Gastroesophageal sphincter (tissue), 4 donors: ENCODE measurements around the gene FBP1. TPM values are rescaled to one million over a fixed set of nuclear protein-coding genes. Genes with fewer than 3 reads are reported as not detected.

Experiments
- ATAC-seq: fragments of 150-250 bp; one replicate; pipeline ENCODE4 v1.9.1; 2016; ENCODE audit warnings: mild to moderate bottlenecking, moderate library complexity
- H3K27ac ChIP-seq, 4 donors: fragments of 200-600 bp; sonication (generic) in 3 of 4; 1 replicate in 3 of 4; 2 replicates in 1 of 4; pipeline ENCODE4 v1.5.1; 2016 to 2019
- H3K27me3 ChIP-seq: fragments of 200-600 bp; sonication (generic); one replicate; pipeline ENCODE4 v1.5.1; 2019
- H3K36me3 ChIP-seq, 2 donors: fragments of 200-600 bp; sonication (generic); one replicate each; pipeline ENCODE4 v1.5.1; 2019; ENCODE audit warnings: control low read depth in 1 of 2
- H3K4me1 ChIP-seq, 3 donors: fragments of 200-600 bp; sonication (generic); 1 replicate in 2 of 3; 2 replicates in 1 of 3; pipeline ENCODE4 v1.5.1; 2016 to 2019; ENCODE audit warnings: control low read depth in 2 of 3
- H3K4me3 ChIP-seq, 2 donors: fragments of 200-600 bp; sonication (generic); one replicate each; pipeline ENCODE4 v1.5.1; 2019; ENCODE audit warnings: mild to moderate bottlenecking in 1 of 2, moderate library complexity in 1 of 2
- H3K9me3 ChIP-seq, 3 donors: fragments of 200-600 bp; sonication (generic); one replicate each; pipeline ENCODE4 v1.5.1; 2017 to 2019; ENCODE audit warnings: control low read depth in 2 of 3
- EP300 ChIP-seq: sonication (generic); formaldehyde crosslinking; IDR thresholded peaks from one replicate; pipeline ENCODE4 v1.6.1; 2017; ENCODE audit warnings: antibody characterized with exemption, mild to moderate bottlenecking
- POLR2A ChIP-seq, 2 donors: fragments of 450-650 bp; IDR thresholded peaks; one replicate each; pipeline ENCODE4 v1.6.1; 2017; ENCODE audit warnings: antibody characterized with exemption in 2 of 2, mild to moderate bottlenecking in 2 of 2, moderate library complexity in 1 of 2
- POLR2AphosphoS5 ChIP-seq: sonication (generic); formaldehyde crosslinking; IDR thresholded peaks from one replicate; pipeline ENCODE4 v1.6.1; 2017; ENCODE audit warnings: antibody characterized with exemption
- WGBS, 2 donors: methylation state at CpG; one replicate each; pipeline ENCODE4 v1.1.5; 2018; ENCODE audit warnings: low coverage in 1 of 2; 5-methylcytosine and 5-hydroxymethylcytosine counted together
- total RNA-seq, 4 donors: library from RNA; depleted of rRNA; stranded (reverse); fragments of >200 nt; gene quantifications; one replicate each; pipeline ENCODE4 v1.1.0, GENCODE V29; 2016
- TF ChIP-seq, protein P1 (sequence below), 4 experiments: fragments of 200-600 bp in 2 of 4; fragments of 450-650 bp in 2 of 4; sonication (generic) in 1 of 4; IDR thresholded peaks; one replicate each; pipeline ENCODE4 v1.5.1; 2017 to 2019; ENCODE audit warnings: antibody characterized with exemption in 4 of 4, mild to moderate bottlenecking in 2 of 4, moderate library complexity in 2 of 4

Gene FBP1
- total RNA-seq, 4 donors from 2014 or later, result 0.72 to 6.3 (median 2.3) TPM; not detected in 1

GRCh38 chr9:94643741-94644140 is 4.4 kb upstream of the FBP1 start:
- H3K4me3 ChIP-seq, result no peak overlapping the region
- WGBS, 2 donors, result 17 to 80% methylated on average over 1 to 4 of the region's 4 CpGs
- TF ChIP-seq POLR2A (IDR thresholded peaks at IDR 0.05), result no peak
- TF ChIP-seq, protein P1, sequence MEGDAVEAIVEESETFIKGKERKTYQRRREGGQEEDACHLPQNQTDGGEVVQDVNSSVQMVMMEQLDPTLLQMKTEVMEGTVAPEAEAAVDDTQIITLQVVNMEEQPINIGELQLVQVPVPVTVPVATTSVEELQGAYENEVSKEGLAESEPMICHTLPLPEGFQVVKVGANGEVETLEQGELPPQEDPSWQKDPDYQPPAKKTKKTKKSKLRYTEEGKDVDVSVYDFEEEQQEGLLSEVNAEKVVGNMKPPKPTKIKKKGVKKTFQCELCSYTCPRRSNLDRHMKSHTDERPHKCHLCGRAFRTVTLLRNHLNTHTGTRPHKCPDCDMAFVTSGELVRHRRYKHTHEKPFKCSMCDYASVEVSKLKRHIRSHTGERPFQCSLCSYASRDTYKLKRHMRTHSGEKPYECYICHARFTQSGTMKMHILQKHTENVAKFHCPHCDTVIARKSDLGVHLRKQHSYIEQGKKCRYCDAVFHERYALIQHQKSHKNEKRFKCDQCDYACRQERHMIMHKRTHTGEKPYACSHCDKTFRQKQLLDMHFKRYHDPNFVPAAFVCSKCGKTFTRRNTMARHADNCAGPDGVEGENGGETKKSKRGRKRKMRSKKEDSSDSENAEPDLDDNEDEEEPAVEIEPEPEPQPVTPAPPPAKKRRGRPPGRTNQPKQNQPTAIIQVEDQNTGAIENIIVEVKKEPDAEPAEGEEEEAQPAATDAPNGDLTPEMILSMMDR (IDR thresholded peaks at IDR 0.05), result no peak
- no peak for TF ChIP-seq POLR2AphosphoS5
- TF ChIP-seq EP300, result no peak
- ATAC-seq, result no peak
- no peaks in the 10 kb centered on the region for H3K9me3 ChIP-seq
- H3K27me3 ChIP-seq, result peaks cover 10% of the 10 kb centered on the region
- no peaks in the 10 kb centered on the region for H3K36me3 ChIP-seq
- no peak overlapping the region for H3K27ac ChIP-seq
- H3K4me1 ChIP-seq, result peaks cover 0 to 15% (median 3%) of the 10 kb centered on the region in 3 donors

DNA sequence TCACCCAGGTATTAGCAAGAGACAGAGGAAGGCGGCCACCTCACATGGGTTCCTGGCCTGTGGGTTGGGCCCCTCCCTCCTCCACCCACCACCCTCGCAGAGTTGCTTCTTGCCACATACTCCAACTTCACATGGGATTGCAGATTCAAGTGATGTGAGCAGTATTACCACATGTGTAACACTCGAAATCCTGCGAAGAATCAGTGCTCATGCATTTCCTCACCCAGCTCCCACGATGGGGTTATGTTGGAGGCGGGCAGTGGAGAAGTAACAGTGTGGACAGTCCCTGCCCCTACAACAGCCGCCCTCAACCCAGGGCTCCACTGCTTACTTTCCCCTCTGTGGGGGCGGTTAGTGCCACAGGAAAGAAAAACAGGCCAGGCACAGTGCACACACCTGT is 3.9 kb upstream of the FBP1 start:
- H3K27ac ChIP-seq, result no peak overlapping the region
- WGBS, 2 donors, result 75 to 100% methylated on average over 3 to 4 of the region's 8 CpGs

DNA sequence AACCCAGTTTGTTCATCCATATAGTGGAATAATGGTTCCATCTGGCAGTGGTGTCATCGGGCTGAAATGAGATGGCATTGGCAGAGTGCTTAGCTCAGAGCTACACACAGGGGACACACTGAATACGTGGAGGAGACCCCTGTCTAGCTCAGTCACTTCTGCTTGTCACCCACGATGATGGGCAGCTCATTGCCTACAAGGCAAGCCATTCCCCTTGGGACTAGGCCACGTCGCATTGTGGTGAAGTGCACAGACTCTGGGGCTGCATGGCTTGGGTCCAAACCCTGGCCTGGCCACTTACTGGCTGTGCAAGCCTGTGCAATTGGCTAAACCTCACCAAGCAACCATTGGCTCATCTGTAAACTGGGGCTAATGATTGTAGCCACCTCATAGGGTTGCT is 3.2 kb upstream of the FBP1 start:
- H3K4me3 ChIP-seq, result no peak overlapping the region
- TF ChIP-seq POLR2AphosphoS5, result no peak
- TF ChIP-seq, protein P1 (IDR thresholded peaks at IDR 0.05), result no peak
- TF ChIP-seq POLR2A (IDR thresholded peaks at IDR 0.05), result no peak
- no peak for TF ChIP-seq EP300
- H3K9me3 ChIP-seq, result no peaks in the 10 kb centered on the region
- no peaks in the 10 kb centered on the region for H3K36me3 ChIP-seq
- ATAC-seq, result no peak
- no peak overlapping the region for H3K27ac ChIP-seq
- WGBS, 2 donors, result 100% methylated on average over 1 of the region's 5 CpGs; no CpG with 5 or more reads in 1 of the 2 donors
- peaks cover 20% of the 10 kb centered on the region for H3K27me3 ChIP-seq
- peaks cover 0 to 17% (median 3%) of the 10 kb centered on the region in 3 donors for H3K4me1 ChIP-seq

More for the DNA sequence above, 3.9 kb upstream of the FBP1 start:
- TF ChIP-seq, protein P1 (IDR thresholded peaks at IDR 0.05), result no peak
- TF ChIP-seq EP300 (no peak), POLR2AphosphoS5 (no peak), POLR2A (IDR thresholded peaks at IDR 0.05) (no peak)
- H3K27me3 ChIP-seq, result peaks cover 16% of the 10 kb centered on the region
- H3K4me3 ChIP-seq, result no peak overlapping the region
- no peaks in the 10 kb centered on the region for H3K9me3 ChIP-seq
- ATAC-seq, result no peak
- no peaks in the 10 kb centered on the region for H3K36me3 ChIP-seq
- peaks cover 0 to 17% (median 3%) of the 10 kb centered on the region in 3 donors for H3K4me1 ChIP-seq

DNA sequence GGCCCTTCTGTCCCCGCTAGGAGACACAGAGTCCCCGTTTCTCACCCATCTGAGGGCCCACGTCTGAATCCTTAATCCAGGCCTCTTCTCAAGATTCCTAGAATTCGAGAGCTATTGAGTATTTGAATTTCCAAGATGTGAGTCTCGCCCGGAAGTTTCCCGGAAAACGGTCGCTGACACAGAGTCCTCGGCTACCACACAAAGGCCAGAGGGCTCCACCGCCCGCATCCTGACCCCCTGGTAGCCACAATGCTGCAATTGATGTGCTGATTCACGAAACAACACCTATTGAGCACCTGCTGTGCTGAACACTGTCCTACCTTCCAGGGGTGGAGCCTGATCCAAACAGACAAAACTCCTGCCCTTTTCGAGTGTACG is 670 bp upstream of the FBP1 start:
- no peaks in the 10 kb centered on the region for H3K9me3 ChIP-seq
- WGBS, 2 donors, result 54 to 60% methylated on average over 1 to 12 of the region's 15 CpGs

More for the DNA sequence above, 670 bp upstream of the FBP1 start:
- peak overlapping the region in 1 of 4 donors; percentile 59 for H3K27ac ChIP-seq
- no peaks in the 10 kb centered on the region for H3K36me3 ChIP-seq
- H3K27me3 ChIP-seq, result peaks cover 22% of the 10 kb centered on the region
- TF ChIP-seq POLR2AphosphoS5, result no peak
- TF ChIP-seq, protein P1 (IDR thresholded peaks at IDR 0.05), result no peak
- TF ChIP-seq EP300, result no peak
- no peak for TF ChIP-seq POLR2A (IDR thresholded peaks at IDR 0.05)
- H3K4me3 ChIP-seq, result peak overlapping the region; percentile 36 to 65
- H3K4me1 ChIP-seq, result peaks cover 0 to 17% (median 3%) of the 10 kb centered on the region in 3 donors
- no peak for ATAC-seq
